Measurements from ENCODE around the gene MASTL.
"Not testable (repeated sequence)": the region's sequence is repeated elsewhere in the genome, so short reads cannot be mapped to it uniquely, and the experiment has no call there.

The MASTL gene

DNA sequence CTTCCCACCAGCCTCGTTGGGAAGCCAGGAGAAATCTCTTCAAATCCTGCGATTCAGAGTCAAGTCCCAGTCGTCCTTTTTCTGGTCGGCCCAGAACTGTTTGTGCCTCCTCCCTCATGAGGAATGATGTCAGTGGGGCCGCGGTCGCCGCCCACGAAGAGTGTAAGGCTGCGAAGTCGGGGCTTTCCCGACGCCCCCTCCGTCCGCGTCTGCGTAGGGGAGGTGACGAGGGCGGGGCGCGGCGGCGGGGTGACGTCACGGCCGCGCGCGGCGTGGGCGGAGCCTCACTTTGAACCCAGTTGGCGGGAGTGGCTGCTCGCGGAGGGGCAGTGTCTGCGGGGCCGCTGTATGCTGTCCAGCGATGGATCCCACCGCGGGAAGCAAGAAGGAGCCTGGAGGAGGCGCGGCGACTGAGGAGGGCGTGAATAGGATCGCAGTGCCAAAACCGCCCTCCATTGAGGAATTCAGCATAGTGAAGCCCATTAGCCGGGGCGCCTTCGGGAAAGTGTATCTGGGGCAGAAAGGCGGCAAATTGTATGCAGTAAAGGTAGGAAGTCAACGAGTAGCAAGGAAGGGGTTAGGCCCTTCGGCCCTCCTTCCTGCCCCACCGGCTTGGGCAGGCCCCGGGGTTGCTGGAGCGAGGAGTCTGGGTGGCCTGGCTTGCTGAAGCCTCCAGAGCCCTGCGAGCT is at the start of gene MASTL:
Gene MASTL (plus strand): TSS at position 287 of the 689 bp plus-strand sequence. CDS start 75 bp downstream, at position 362.
- DNase-seq (ENCODE audit: low spot score) = peak; percentile 93

- no peak for DNase-seq (ENCODE audit: low spot score)
Measured at GRCh38 chr10:27108165-27108564, 47.0 kb upstream of the MASTL start.

- DNase-seq (ENCODE audit: low spot score) = no peak
Measured at GRCh38 chr10:27134371-27134770, 20.8 kb upstream of the MASTL start.

DNA sequence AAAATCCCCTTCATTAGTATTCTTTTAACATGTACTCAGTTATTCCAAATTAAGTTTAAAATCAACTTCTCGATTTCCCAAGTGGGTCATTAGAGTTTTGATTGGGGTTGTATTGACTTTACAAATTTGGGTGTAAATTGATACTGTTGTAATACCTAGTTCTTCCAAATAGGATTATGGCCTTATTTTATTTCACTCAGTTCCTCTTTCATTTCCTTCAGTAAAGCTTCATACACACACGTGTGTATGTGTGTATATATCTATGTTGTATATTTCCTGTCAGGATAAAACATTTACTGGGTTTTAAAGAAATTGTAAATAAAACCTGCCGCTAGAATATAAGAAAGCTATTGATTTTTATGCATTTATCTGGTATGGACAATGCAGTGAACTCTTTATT is 16.9 kb upstream of the MASTL start:
- DNase-seq (ENCODE audit: low spot score) = no peak

GRCh38 chr10:27143686-27144085 is 11.5 kb upstream of the MASTL start:
- DNase-seq (ENCODE audit: low spot score) = no peak

DNA sequence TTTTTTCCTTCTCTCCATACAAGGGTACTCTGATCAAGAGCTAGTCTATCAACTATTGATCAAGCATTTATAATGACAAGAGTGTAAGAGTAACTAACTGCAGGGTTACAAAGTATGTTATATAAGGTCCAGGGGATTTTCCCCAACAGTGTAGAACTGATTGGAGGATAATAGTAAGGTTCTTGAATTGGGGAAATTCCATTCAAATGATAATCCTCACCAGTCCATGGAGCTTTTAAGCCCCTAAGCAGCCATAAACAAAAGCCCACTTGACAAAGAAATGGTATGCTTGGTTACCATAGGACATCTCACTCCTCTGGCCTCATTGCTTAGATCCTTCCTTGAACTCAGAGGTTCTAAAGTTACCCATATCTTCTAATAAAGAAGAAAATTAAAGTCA is 9.2 kb upstream of the MASTL start:
- DNase-seq (ENCODE audit: low spot score) = no peak

DNA sequence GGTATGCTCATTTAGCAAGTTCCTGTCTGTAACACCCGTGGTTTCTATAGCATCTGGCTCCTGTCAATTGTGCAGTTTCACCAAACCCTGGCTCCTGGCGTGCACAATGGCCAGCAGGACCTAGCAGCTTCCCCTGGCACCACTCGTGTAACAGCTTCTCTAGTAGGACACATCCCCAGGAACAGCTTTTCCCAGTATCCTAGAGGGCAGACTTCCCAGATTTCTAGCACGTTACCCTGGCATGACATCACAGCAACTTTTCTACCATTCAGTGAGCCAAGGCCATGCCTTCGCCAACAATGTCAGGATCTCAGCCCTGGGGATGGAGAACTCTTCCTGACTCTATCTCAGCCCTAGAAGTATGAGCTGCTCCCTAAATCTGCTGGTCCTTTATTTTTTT is 7.5 kb upstream of the MASTL start:
- DNase-seq (ENCODE audit: low spot score) = no peak

DNA sequence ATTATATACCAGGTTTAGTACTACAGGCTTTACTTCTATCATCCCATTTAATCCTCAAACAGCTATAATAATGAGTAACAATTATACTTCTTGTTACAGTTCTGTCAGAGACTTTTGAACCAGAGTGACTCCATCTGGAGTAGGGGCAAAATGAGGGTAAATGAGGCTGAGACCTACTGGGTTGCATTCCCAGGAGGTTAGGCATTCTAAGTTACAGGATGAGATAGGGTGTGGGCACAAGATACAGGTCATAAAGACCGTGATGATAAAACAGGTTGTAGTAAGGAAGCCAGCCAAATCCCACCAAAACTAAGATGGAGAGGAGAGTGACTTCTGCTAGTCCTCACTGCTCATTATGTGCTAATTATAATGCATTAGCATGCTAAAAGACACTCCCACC is 4.9 kb upstream of the MASTL start:
- DNase-seq (ENCODE audit: low spot score) = no peak

- no peak for DNase-seq (ENCODE audit: low spot score)
Measured at GRCh38 chr10:27152687-27153086, 2.5 kb upstream of the MASTL start.

DNA sequence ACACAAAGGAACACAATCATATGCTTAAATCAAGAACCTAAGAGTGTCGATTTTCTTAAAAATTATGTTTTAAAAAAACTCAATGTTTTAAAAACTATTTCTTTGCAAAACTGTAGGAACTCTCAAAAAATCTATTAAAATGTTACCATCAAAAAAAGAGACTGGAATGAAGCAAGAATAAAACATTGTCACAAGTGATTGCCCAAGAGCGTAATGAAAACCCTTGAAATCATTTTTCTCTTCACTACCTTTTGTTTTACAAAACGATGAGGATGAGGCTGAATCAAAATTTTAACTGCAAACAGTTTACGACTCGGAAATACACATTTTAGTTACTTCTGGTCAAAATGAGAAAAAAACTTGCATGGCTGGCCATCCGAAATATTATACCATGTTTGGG is 1.8 kb upstream of the MASTL start:
- no peak for DNase-seq (ENCODE audit: low spot score)

- DNase-seq (ENCODE audit: low spot score) = no peak
Measured at GRCh38 chr10:27153845-27154193, 1.3 kb upstream of the MASTL start.

DNA sequence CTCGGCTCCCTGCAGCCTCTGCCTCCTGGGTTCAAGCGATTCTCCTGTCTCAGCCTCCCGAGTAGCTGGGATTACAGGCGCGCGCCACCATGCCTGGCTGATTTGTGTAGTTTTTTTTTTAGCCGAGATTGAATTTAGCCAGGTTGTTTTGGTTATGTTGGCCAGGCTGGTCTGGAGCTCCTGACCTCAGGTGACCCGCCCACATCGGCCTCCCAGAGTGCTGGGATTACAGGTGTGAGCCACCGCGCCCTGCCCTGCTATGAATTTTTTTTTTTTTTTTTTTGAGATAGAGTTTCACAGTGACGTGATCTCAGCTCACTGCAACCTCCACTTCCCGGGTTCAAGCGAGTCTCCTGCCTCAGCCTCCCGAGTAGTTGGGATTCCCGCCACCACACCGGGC is 1.4 kb downstream of the MASTL start:
- DNase-seq (ENCODE audit: low spot score) = not testable (repeated sequence)

GRCh38 chr10:27157150-27157549 is 2.0 kb downstream of the MASTL start:
- DNase-seq (ENCODE audit: low spot score) = no peak

GRCh38 chr10:27158421-27158820 is 3.3 kb downstream of the MASTL start:
- DNase-seq (ENCODE audit: low spot score) = no peak

- no peak for DNase-seq (ENCODE audit: low spot score)
Measured at GRCh38 chr10:27169849-27170248, 14.7 kb downstream of the MASTL start.

GRCh38 chr10:27188259-27188658 is 33.1 kb downstream of the MASTL start:
- DNase-seq (ENCODE audit: low spot score) = no peak

DNA sequence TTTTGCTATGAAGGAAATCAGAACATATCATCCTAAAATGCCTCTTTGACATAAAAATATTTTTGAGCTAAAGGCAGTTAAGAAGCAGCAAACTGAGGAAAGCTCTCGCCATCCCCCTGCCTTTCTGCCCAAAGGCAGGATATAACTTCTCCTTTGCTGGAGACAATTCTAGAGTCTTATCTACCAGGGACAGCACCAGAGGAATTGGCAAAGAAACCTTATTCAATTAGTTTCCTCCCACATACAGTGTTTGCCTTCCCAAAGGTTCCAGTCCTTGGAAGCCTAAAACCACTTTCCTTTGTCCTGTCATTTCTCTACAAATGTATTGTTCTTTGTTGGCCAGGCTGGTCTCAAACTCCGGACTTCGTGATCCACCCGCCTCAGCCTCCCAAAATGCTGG is 33.7 kb downstream of the MASTL start:
- DNase-seq (ENCODE audit: low spot score) = peak; percentile 8

GRCh38 chr10:27190508-27190907 is 35.4 kb downstream of the MASTL start:
- DNase-seq (ENCODE audit: low spot score) = no peak

DNA sequence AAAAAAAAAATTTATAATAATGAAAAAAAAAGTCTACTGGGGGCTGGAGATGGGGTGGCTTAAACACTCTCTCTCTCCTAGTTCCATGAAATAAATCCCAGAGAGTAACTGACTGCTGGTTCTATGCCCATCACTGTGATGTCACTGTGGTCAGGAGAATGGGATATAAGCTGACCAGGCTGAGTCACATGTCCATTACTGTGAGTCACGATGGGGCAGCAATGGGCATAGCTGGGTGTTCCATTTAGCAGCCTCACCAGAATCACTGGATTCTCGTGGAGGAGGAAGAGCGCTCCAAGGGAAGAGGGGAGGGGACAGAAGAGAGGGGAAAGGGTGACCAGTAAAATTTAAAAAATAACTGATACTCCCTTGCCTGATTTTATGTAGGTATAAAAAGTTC is 37.1 kb downstream of the MASTL start:
- peak; percentile 10 for DNase-seq (ENCODE audit: low spot score)

- DNase-seq (ENCODE audit: low spot score) = no peak
Measured at GRCh38 chr10:27197980-27198620, 42.9 kb downstream of the MASTL start.

DNA sequence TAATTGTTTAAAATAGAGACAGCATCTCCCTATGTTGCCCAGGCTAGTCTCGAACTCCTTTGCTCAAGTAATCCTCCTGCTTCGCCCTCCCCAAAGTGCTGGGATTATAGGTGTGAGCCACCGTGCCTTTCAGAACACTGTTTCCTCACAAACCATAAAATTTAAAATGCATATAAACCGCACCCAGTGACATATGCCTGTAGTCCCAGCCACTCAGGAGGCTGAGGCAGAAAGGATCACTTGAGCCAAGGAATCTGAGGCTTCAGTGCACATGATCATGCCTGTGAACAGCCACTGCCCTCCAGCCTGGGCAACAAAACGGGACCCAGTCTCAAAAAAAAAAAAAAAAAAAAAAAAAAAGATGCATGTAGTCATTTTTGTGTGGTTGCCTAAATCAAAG is 48.7 kb downstream of the MASTL start:
- no peak for DNase-seq (ENCODE audit: low spot score)

DNA sequence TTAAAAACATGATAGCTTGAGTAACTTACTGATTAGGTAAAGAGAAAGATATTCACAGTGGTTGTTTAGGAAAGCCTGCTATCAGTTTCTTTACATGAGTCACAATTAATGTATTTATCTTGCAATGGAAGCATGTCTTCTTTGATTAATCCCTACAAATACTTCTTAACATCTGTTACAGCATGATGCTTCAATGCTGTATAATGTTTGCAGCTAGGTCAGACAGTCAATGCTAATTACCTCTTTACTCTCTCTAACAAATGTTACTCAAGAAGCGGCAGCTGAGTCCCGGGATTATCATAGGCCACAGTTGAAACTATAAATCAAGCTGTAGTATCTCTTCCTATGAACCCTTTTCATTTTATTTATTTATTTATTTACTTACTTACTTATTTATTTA is 52.2 kb downstream of the MASTL start:
- no peak for DNase-seq (ENCODE audit: low spot score)

DNA sequence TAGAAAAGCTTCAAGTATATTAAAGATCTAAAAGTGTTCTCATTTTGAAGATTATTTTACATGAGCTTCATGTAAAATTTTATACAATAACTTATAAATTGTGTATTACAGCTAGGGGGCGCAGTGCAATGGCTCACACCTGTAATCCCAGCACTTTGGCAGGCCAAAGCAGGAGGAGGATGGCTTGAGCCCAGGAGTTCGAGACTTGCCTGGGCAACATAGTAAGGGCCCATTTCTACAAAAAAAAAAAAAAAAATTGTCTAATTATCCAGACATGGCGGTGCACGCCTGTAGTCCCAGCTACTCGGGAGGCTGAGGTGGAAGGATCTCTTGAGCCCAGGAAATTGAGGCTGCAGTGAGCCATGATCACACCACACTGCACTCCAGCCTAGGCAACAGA is 68.8 kb downstream of the MASTL start:
- DNase-seq (ENCODE audit: low spot score) = peak; percentile 17

- no peak for DNase-seq (ENCODE audit: low spot score)
Measured at GRCh38 chr10:27225011-27225590, 69.9 kb downstream of the MASTL start.
